MM.1S (cell line): ENCODE results near the gene CTCFL.

Source experiments
- CTCF ChIP-seq: fragments of 300-600 bp; sonication (generic); IDR thresholded peaks from 2 replicates; pipeline ENCODE4 v1.5.1; 2016; ENCODE audit warnings: antibody characterized with exemption, low read length, mixed read lengths
- EZH2 ChIP-seq: fragments of 300-600 bp; sonication (generic); optimal IDR thresholded peaks from 2 replicates; pipeline ENCODE3; 2017; ENCODE audit warnings: low read depth, mild to moderate bottlenecking, antibody characterized with exemption, low read length, mixed read lengths
- EZH2phosphoT487 ChIP-seq: fragments of 300-600 bp; sonication (generic); IDR thresholded peaks from 2 replicates; pipeline ENCODE4 v1.6.1; 2018; ENCODE audit warnings: antibody characterized with exemption, low read length

DNA sequence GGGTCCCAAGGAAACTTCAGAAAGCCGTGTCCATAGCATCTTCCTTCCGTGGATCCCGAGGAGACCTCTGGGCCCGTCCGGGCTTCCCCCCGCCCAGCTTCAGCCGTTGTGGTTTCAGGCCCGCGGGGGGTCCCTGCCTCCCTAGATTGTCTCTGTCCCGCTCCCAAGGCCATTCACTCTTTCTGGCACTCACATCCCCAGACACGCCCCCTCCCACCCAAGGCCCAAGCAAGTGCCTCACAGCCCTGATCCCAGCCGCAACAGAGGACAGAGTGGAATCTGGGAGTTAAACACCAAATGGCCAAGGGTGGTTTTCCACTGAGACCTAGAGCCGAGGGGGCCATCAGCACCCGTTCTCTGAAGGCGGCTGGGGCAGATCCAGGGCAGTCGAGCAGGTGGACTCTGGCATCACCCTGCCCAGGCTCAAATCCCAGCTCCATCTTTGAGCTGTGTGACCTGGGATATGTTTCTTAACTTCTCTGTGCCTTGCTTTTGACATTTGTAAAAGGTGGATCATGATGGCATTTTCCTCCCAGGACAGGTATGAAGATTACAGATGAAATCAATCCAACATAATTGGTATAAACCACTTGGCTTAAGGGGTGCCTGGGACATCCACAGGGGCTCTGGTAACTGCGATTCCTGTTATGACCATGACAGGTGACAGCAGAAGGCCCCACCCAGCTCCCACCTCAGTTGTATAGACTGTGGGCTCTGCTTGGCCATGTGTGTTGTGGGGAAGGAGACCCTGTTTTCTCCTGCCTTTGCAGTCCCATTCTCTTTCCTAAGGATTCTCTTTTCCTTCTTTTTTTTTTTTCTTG lies 48.1 kb downstream of the CTCFL start:
- no peak for TF ChIP-seq EZH2
- TF ChIP-seq CTCF = no peak
- no peak for TF ChIP-seq EZH2phosphoT487
